H1 (cell line): ENCODE measurements around the gene AGRP. TPM values are rescaled to one million over a fixed set of nuclear protein-coding genes. Genes with fewer than 3 reads are reported as not detected.

Experiments
- TBP ChIP-seq: IDR thresholded peaks from 2 replicates; pipeline ENCODE4 v1.6.1; 2011; ENCODE audit warnings: low read depth, low read length, improper control_type of control experiment
- polyA plus RNA-seq, 7 experiments: library from polyadenylated mRNA; depleted of rRNA in 3 of 7; stranded (reverse) in 5 of 7; unstranded in 2 of 7; fragments of >200 nt in 5 of 7; fragments of 200-250 nt in 2 of 7; gene quantifications; 1 replicate in 5 of 7; 2 replicates in 1 of 7; 4 replicates in 1 of 7; pipeline versions ENCODE4 v1.2.1 to v1.2.3, GENCODE V29; 2011 to 2013; ENCODE audit warnings: missing spikeins in 2 of 7, mixed read lengths in 2 of 7
- total RNA-seq: library from RNA; stranded (reverse); fragmentation: NEBNext Ultra II Directional; extraction: Animal tissue kit (Norgen Biotek cat#: 25700); gene quantifications from 2 replicates; pipeline ENCODE4 v1.2.1, GENCODE V29; 2021

Gene AGRP
- total and polyA plus RNA-seq, 2 of the 8 experiments (the other 6 are each of a cell fraction or from before 2014, with no cell fraction given): not detected

DNA sequence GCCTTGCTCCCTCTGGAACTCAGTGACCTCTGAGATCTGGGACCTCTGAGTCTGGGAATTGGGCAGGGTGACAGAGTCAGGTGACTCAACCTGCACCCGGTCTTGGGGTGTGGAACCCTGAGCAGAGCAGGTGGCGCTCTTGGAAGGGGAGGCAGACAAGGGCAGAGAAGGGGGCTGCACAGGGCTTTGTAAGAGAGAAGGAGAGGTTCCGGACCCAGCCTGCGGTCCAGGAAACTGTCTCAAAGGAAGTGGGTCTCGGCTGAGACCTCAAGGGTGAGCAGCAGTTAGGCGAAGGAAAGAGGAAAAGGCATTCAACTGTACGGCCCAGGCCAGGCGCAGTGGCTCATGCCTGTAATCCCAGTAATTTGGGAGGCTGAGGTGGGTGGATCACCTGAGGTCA lies 35.3 kb upstream of the AGRP start (continued):
- TF ChIP-seq TBP: no peak
- TF ChIP-seq, all 59 proteins: peak for 0
